IPS-NIHi11 (cell line): ENCODE results near the gene SH3RF3.

Experiments used
- DNase-seq: peaks from one replicate; pipeline ENCODE4 v3.0.0; 2012; ENCODE audit warnings: mixed read lengths, low spot score

The SH3RF3 gene

GRCh38 chr2:109379507-109379906, 250.5 kb downstream of the SH3RF3 start:
- DNase-seq: no peak

GRCh38 chr2:109380502-109381326, 251.7 kb downstream of the SH3RF3 start:
- no peak for DNase-seq

- DNase-seq: no peak
Observed at GRCh38 chr2:109381327-109381820, 252.4 kb downstream of the SH3RF3 start.

- DNase-seq: no peak
Observed at GRCh38 chr2:109382226-109382895, 253.4 kb downstream of the SH3RF3 start.

GRCh38 chr2:109382951-109383350, 253.9 kb downstream of the SH3RF3 start:
- DNase-seq: peak; percentile 66

- no peak for DNase-seq
Observed at GRCh38 chr2:109383505-109384307, 254.7 kb downstream of the SH3RF3 start.

GRCh38 chr2:109384308-109385271, 255.6 kb downstream of the SH3RF3 start:
- DNase-seq: no peak

GRCh38 chr2:109385506-109385905, 256.5 kb downstream of the SH3RF3 start:
- DNase-seq: no peak

GRCh38 chr2:109386004-109386695, 257.1 kb downstream of the SH3RF3 start:
- no peak for DNase-seq

- DNase-seq: no peak
Observed at GRCh38 chr2:109387221-109387735, 258.3 kb downstream of the SH3RF3 start.

GRCh38 chr2:109387778-109388469, 258.9 kb downstream of the SH3RF3 start:
- DNase-seq: no peak

GRCh38 chr2:109391243-109391642, 262.2 kb downstream of the SH3RF3 start:
- no peak for DNase-seq

- no peak for DNase-seq
Observed at GRCh38 chr2:109392140-109392539, 263.1 kb downstream of the SH3RF3 start.

GRCh38 chr2:109392816-109393661, 264.0 kb downstream of the SH3RF3 start:
- DNase-seq: no peak

- no peak for DNase-seq
Observed at GRCh38 chr2:109393662-109393972, 264.6 kb downstream of the SH3RF3 start.

GRCh38 chr2:109395494-109396201, 266.6 kb downstream of the SH3RF3 start:
- no peak for DNase-seq

- DNase-seq: peak; percentile 30
Observed at GRCh38 chr2:109396202-109397180, 267.5 kb downstream of the SH3RF3 start.
